ENCODE data around the gene LAMTOR2.
"Not testable (repeated sequence)": the region's sequence is repeated elsewhere in the genome, so short reads cannot be mapped to it uniquely, and the experiment has no call there.

Gene LAMTOR2

GRCh38 chr1:156051011-156051725 is 3.4 kb upstream of the LAMTOR2 start:
- H3K4me3 ChIP-seq (ENCODE audit: low read depth, low read length): no peak overlapping the region

- H3K4me3 ChIP-seq (ENCODE audit: low read depth, low read length): peak overlapping the region; percentile 80
Measured at GRCh38 chr1:156052862-156053767, 1.5 kb upstream of the LAMTOR2 start.

GRCh38 chr1:156053768-156054499 is 648 bp upstream of the LAMTOR2 start, which contains the start of gene UBQLN4:
Gene UBQLN4, minus strand, starts transcription at chr1:156053798. Its CDS starts 97 bp downstream, at chr1:156053701.
- H3K4me3 ChIP-seq (ENCODE audit: low read depth, low read length): peak within 1 kb of the TSS; percentile 96

DNA sequence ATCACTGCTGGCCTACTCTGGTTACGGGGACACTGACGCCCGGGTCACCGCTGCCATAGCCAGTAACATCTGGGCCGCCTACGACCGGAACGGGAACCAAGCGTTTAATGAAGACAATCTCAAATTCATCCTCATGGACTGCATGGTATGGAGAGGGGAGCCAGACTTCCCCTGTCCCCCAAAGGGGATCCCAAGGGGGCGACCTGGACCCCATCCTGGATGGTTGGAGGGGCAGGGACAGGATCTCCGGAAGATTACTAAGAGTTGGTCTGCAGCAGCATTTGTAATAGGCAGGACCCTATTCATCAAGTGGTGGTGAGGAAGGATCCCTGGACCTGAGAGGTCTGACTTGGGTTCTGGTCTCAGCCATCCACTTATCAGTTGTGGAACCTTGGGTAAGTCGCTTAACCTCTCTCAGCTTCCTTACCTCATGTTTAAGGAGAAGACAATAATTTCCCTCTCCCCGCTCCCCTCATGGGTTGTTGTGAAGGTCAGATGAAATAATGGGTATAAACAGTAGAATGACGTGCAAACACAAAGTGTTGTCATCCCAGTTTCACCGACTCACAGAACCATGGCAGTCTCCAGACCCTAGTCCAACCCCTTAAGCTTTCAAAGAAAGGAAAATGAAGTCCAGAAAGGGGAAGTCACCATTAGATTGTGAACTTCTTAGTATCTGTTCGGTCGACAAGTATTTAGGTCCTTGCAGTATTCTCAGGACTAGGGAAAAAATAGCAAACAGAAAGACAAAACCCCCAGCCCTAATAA is 883 bp downstream of the LAMTOR2 start:
- H3K4me3 ChIP-seq (ENCODE audit: low read depth, low read length): peak overlapping the region; percentile 96

DNA sequence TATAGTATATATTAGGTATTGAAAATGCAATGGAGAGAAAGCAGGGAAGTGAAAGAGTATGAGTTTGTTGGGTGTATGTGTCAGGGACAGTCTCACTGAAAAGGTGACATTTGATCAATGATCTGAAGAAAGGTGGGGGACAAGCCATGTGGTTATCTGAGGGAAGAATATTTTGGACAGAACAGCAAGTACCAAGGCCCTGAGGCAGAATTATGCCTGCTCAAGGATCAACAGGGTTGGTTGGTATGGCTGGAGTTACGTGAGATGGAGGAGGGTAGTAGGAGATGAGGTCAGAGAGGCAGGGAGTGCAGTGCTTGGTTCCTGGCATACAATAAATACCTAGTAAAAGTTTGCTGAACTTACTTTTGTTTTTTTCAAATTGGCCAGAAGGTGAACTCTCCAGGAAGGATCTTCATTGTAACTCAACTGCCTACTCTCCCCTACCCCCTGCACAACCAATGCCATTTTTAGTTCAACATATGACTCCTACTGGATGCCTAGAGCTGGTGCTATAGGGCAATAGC is 1.8 kb downstream of the LAMTOR2 start:
- no peak overlapping the region for H3K4me3 ChIP-seq (ENCODE audit: low read depth, low read length)

DNA sequence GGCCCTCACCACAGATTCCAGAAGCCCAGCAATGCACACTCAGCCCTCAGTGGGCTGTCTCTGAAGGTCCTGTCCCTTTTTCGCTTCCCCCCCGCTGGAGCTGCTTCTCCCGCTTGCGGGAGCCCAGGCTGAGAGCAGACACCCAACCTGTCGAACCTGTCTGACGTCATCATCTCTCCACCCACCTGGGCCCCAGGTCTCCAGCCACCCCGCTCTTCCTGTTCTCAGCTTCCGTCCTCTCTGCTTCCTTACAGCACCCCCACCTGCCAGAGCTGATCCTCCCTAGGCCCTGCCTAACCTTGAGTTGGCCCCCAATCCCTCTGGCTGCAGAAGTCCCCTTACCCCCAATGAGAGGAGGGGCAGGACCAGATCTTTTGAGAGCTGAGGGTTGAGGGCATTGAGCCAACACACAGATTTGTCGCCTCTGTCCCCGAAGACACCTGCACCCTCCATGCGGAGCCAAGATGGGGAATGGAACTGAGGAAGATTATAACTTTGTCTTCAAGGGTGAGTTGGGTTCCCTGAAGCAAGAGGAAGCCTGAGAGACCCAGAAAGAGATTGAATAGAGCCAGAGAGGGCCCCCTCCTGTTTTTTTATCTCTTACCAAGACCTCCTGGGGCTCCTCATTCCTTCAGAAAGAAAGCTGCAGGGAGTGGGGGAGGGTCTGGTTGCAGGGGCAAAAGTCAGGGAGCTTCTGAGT is 6.5 kb downstream of the LAMTOR2 start, which contains the start of gene RAB25:
Gene RAB25, plus strand, starts transcription at position 224 of the 700 bp plus-strand sequence. Its CDS starts 241 bp downstream, at position 465.
- H3K4me3 ChIP-seq (ENCODE audit: low read depth, low read length): peak within 1 kb of the TSS; percentile 13

- no peak overlapping the region for H3K4me3 ChIP-seq (ENCODE audit: low read depth, low read length)
Measured at GRCh38 chr1:156062189-156062588, 7.6 kb downstream of the LAMTOR2 start.

DNA sequence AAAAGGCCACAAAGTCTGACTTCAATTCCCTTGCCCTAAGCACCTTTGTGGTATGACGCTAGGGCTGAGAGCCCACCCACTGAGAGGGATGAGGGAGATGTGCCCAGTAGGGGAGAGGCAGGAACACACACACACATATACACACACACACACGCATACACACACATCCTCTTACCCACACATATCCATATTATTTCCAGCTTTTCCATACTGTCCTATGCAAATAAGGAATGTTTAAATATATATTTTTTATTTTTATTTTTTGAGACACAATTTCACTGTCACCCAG is 9.4 kb downstream of the LAMTOR2 start:
- H3K4me3 ChIP-seq (ENCODE audit: low read depth, low read length): no peak overlapping the region

GRCh38 chr1:156064615-156065014 is 10.0 kb downstream of the LAMTOR2 start:
- H3K4me3 ChIP-seq (ENCODE audit: low read depth, low read length): no peak overlapping the region

DNA sequence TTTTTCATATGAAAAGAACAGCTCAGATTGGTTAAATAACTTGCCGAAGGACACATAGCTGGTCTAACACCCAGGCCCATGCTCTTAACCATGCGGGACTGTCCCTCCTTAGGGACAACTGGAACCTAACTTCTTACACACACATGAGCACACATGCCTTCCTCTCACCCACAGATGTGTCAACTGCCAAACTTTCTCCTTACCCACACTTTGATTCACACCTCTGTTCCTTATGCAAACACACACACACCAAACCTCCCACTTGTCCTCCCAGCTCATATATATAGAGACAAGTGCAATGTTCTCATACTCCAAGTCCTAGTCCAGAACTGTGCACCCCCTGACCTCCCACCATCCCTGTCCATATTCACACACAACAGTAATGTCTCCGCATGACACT is 10.6 kb downstream of the LAMTOR2 start:
- no peak overlapping the region for H3K4me3 ChIP-seq (ENCODE audit: low read depth, low read length)

DNA sequence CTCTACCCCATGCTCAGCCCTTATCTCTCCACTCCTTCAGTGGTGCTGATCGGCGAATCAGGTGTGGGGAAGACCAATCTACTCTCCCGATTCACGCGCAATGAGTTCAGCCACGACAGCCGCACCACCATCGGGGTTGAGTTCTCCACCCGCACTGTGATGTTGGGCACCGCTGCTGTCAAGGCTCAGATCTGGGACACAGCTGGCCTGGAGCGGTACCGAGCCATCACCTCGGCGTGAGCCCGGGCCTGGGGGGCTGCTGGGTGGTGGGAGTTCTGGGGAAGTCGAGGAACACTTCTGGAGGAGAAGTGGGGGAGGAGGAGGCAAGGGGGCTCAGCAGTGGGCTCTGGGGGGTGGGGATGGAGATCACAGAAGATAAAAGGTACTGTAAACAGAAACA is 11.3 kb downstream of the LAMTOR2 start:
- no peak overlapping the region for H3K4me3 ChIP-seq (ENCODE audit: low read depth, low read length)

GRCh38 chr1:156067262-156067661 is 12.7 kb downstream of the LAMTOR2 start:
- no peak overlapping the region for H3K4me3 ChIP-seq (ENCODE audit: low read depth, low read length)

DNA sequence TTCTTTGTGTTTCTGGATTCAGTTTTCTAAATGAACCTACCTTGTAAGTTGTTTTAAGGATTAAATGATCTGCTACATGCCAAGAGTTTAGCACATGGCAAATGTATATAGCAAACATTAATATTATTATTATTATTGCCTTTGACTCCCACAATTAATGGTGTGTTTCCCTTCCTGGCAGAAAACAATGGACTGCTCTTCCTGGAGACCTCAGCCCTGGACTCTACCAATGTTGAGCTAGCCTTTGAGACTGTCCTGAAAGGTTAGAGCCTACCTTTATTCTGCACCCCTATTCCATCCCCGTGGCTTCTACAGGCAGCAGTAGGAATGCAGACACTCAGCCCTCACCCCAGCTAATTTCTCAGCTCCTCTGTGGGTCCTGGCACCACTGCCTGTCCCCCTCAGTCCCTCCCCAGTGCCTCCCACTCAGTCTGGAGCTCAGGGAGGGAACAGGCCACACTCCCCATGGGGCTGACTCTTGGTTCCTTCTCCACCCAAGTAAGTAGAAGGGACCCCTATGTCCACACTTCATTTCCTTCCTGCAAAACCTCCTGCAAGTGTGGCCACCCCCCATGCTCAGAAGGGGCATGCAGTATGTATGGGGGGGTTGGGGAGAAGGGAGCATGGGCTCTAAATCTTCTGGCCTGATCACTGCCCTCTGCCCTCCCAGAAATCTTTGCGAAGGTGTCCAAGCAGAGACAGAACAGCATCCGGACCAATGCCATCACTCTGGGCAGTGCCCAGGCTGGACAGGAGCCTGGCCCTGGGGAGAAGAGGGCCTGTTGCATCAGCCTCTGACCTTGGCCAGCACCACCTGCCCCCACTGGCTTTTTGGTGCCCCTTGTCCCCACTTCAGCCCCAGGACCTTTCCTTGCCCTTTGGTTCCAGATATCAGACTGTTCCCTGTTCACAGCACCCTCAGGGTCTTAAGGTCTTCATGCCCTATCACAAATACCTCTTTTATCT is 15.2 kb downstream of the LAMTOR2 start:
- no peak overlapping the region for H3K4me3 ChIP-seq (ENCODE audit: low read depth, low read length)

DNA sequence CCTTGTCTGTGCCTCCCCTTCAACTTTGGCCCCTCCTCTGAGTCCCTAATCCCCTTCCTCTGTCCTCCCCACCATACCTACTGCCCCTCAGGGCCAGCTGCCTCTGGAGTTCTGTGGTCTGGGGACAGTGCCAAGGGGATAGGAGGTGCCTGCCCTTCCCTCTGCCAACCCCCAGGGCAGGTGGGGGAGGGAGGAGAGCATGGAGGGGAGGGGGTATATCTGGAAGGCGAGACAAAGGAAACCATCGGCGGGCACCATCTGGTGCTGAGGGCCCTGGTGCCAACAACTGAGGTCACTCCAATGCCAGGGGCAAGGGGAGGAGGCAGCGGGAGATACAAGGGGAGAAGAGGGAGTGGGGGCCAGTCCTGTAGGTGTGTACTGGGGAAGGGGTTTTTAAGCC is 16.0 kb downstream of the LAMTOR2 start:
- H3K4me3 ChIP-seq (ENCODE audit: low read depth, low read length): no peak overlapping the region

- H3K4me3 ChIP-seq (ENCODE audit: low read depth, low read length): not testable (repeated sequence)
Measured at GRCh38 chr1:156071332-156071816, 16.8 kb downstream of the LAMTOR2 start.

DNA sequence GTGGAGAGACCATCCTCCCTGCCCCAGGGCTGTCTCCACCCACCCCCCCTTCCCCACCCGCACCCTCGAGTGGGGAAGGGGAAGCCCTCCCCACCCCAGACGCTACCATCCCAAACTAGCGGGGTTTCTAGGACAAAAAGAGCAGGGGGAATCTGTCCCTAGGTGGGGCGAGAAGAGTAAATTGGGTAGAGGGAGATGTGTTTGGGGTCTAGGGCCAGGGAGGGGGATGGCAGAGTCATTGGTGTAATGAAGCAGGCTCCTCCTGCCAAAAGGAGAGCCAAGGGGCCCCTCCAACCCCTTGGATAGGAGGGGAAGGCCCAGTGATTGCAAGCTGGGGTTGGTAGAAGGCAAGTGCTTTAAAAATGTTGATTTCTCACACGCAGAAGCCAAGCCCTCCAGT is 17.7 kb downstream of the LAMTOR2 start:
- no peak overlapping the region for H3K4me3 ChIP-seq (ENCODE audit: low read depth, low read length)

- H3K4me3 ChIP-seq (ENCODE audit: low read depth, low read length): no peak overlapping the region
Measured at GRCh38 chr1:156073110-156073687, 18.6 kb downstream of the LAMTOR2 start.

- no peak overlapping the region for H3K4me3 ChIP-seq (ENCODE audit: low read depth, low read length)
Measured at GRCh38 chr1:156073740-156074139, 19.2 kb downstream of the LAMTOR2 start.

Data from iPS-11a (cell line).